Activated naive CD8-positive, alpha-beta T cell treated with anti-CD3 and anti-CD28 coated beads for 36 hours (primary cell): ENCODE data around the gene CAPZB. TPM values are rescaled to one million over a fixed set of nuclear protein-coding genes. Genes with fewer than 3 reads are reported as not detected.
A peak's percentile ranks its signal among the peaks of the same experiment; 100 is the strongest.

ENCODE experiments used
- DNase-seq: peaks from one replicate; pipeline ENCODE4 v3.0.0; 2021
- H3K27ac Mint-ChIP-seq: one replicate; pipeline ENCODE4 v1.8.0; 2022; ENCODE audit warnings: mild to moderate bottlenecking, moderate library complexity, mixed read lengths
- H3K27me3 Mint-ChIP-seq: one replicate; pipeline ENCODE4 v1.8.0; 2022; ENCODE audit warnings: mild to moderate bottlenecking, mixed read lengths
- H3K36me3 Mint-ChIP-seq: one replicate; pipeline ENCODE4 v1.8.0; 2021; ENCODE audit warnings: mild to moderate bottlenecking, mixed read lengths
- H3K4me1 Mint-ChIP-seq: one replicate; pipeline ENCODE4 v1.8.0; 2021; ENCODE audit warnings: mixed read lengths
- H3K4me3 Mint-ChIP-seq: one replicate; pipeline ENCODE4 v1.8.0; 2022; ENCODE audit warnings: mild to moderate bottlenecking, moderate library complexity, mixed read lengths
- H3K9me3 Mint-ChIP-seq: one replicate; pipeline ENCODE4 v1.8.0; 2022; ENCODE audit warnings: mixed read lengths
- total RNA-seq, 2 experiments: library from RNA; stranded (reverse); gene quantifications; one replicate each; pipeline ENCODE4 v1.2.3, GENCODE V29; 2021

The CAPZB gene
- total RNA-seq, 2 experiments from 2014 or later: 324 to 332 TPM

- peaks cover 68% of the 10 kb centered on the region for H3K4me1 Mint-ChIP-seq
- H3K36me3 Mint-ChIP-seq: peaks cover 17% of the 10 kb centered on the region
- no peaks in the 10 kb centered on the region for H3K9me3 Mint-ChIP-seq
- peak overlapping the region; percentile 94 for H3K27ac Mint-ChIP-seq
- peak overlapping the region; percentile 97 for H3K4me3 Mint-ChIP-seq
- DNase-seq: no peak
- no peaks in the 10 kb centered on the region for H3K27me3 Mint-ChIP-seq
Observed at GRCh38 chr1:19484338-19484797, 971 bp downstream of the CAPZB start.

GRCh38 chr1:19483691-19484090 is 1.6 kb downstream of the CAPZB start:
- Mint-ChIP-seq H3K4me1 (peaks cover 72% of the 10 kb centered on the region), H3K36me3 (peaks cover 18% of the 10 kb centered on the region), H3K27me3 (no peaks in the 10 kb centered on the region), H3K9me3 (no peaks in the 10 kb centered on the region), H3K27ac (peak overlapping the region; percentile 94), H3K4me3 (peak overlapping the region; percentile 97)
- DNase-seq: no peak

GRCh38 chr1:19483261-19483660 is 2.1 kb downstream of the CAPZB start:
- Mint-ChIP-seq H3K27me3 (no peaks in the 10 kb centered on the region), H3K9me3 (no peaks in the 10 kb centered on the region), H3K27ac (peak overlapping the region; percentile 94), H3K36me3 (peaks cover 21% of the 10 kb centered on the region), H3K4me1 (peaks cover 72% of the 10 kb centered on the region), H3K4me3 (peak overlapping the region; percentile 97)
- DNase-seq: peak; percentile 40

GRCh38 chr1:19481826-19482398 is 3.4 kb downstream of the CAPZB start:
- H3K27me3 Mint-ChIP-seq: no peaks in the 10 kb centered on the region
- peaks cover 73% of the 10 kb centered on the region for H3K4me1 Mint-ChIP-seq
- H3K9me3 Mint-ChIP-seq: no peaks in the 10 kb centered on the region
- H3K27ac Mint-ChIP-seq: peak overlapping the region; percentile 48
- peaks cover 21% of the 10 kb centered on the region for H3K36me3 Mint-ChIP-seq
- peak overlapping the region; percentile 32 for H3K4me3 Mint-ChIP-seq
- no peak for DNase-seq

- peaks cover 29% of the 10 kb centered on the region for H3K36me3 Mint-ChIP-seq
- DNase-seq: no peak
- peak overlapping the region; percentile 71 for H3K27ac Mint-ChIP-seq
- H3K9me3 Mint-ChIP-seq: no peaks in the 10 kb centered on the region
- H3K4me1 Mint-ChIP-seq: peaks cover 79% of the 10 kb centered on the region
- no peak overlapping the region for H3K4me3 Mint-ChIP-seq
- H3K27me3 Mint-ChIP-seq: no peaks in the 10 kb centered on the region
Observed at GRCh38 chr1:19480282-19480681, 5.1 kb downstream of the CAPZB start.

GRCh38 chr1:19479351-19480120 is 5.8 kb downstream of the CAPZB start:
- Mint-ChIP-seq H3K4me1 (peaks cover 85% of the 10 kb centered on the region), H3K4me3 (no peak overlapping the region), H3K9me3 (no peaks in the 10 kb centered on the region), H3K36me3 (peaks cover 33% of the 10 kb centered on the region), H3K27me3 (no peaks in the 10 kb centered on the region), H3K27ac (peak overlapping the region; percentile 96)
- DNase-seq: no peak

- no peaks in the 10 kb centered on the region for H3K27me3 Mint-ChIP-seq
- no peaks in the 10 kb centered on the region for H3K9me3 Mint-ChIP-seq
- H3K4me3 Mint-ChIP-seq: peak overlapping the region; percentile 22
- peak overlapping the region; percentile 96 for H3K27ac Mint-ChIP-seq
- peaks cover 35% of the 10 kb centered on the region for H3K36me3 Mint-ChIP-seq
- no peak for DNase-seq
- peaks cover 86% of the 10 kb centered on the region for H3K4me1 Mint-ChIP-seq
Observed at GRCh38 chr1:19478322-19478721, 7.0 kb downstream of the CAPZB start.

GRCh38 chr1:19477284-19478249 is 7.8 kb downstream of the CAPZB start:
- Mint-ChIP-seq H3K9me3 (no peaks in the 10 kb centered on the region), H3K27me3 (no peaks in the 10 kb centered on the region), H3K36me3 (peaks cover 33% of the 10 kb centered on the region), H3K4me3 (peak overlapping the region; percentile 75), H3K27ac (peak overlapping the region; percentile 96), H3K4me1 (peaks cover 78% of the 10 kb centered on the region)
- DNase-seq: peak; percentile 73

GRCh38 chr1:19476450-19477190 is 8.7 kb downstream of the CAPZB start:
- Mint-ChIP-seq H3K4me1 (peaks cover 77% of the 10 kb centered on the region), H3K9me3 (no peaks in the 10 kb centered on the region), H3K27ac (peak overlapping the region; percentile 96), H3K36me3 (peaks cover 40% of the 10 kb centered on the region), H3K4me3 (peak overlapping the region; percentile 75), H3K27me3 (no peaks in the 10 kb centered on the region)
- peak; percentile 43 for DNase-seq

GRCh38 chr1:19475296-19475695 is 10.0 kb downstream of the CAPZB start:
- peaks cover 78% of the 10 kb centered on the region for H3K4me1 Mint-ChIP-seq
- H3K36me3 Mint-ChIP-seq: peaks cover 42% of the 10 kb centered on the region
- DNase-seq: no peak
- peak overlapping the region; percentile 96 for H3K27ac Mint-ChIP-seq
- H3K9me3 Mint-ChIP-seq: no peaks in the 10 kb centered on the region
- no peaks in the 10 kb centered on the region for H3K27me3 Mint-ChIP-seq
- H3K4me3 Mint-ChIP-seq: no peak overlapping the region

- Mint-ChIP-seq H3K9me3 (no peaks in the 10 kb centered on the region), H3K36me3 (peaks cover 45% of the 10 kb centered on the region), H3K27me3 (no peaks in the 10 kb centered on the region), H3K27ac (peak overlapping the region; percentile 78), H3K4me1 (peaks cover 78% of the 10 kb centered on the region), H3K4me3 (no peak overlapping the region)
- DNase-seq: no peak
Observed at GRCh38 chr1:19472174-19472573, 13.2 kb downstream of the CAPZB start.

GRCh38 chr1:19469004-19469403 is 16.3 kb downstream of the CAPZB start:
- Mint-ChIP-seq H3K36me3 (peaks cover 41% of the 10 kb centered on the region), H3K27me3 (no peaks in the 10 kb centered on the region), H3K27ac (peak overlapping the region; percentile 92), H3K4me1 (peaks cover 77% of the 10 kb centered on the region), H3K9me3 (peaks cover 4% of the 10 kb centered on the region), H3K4me3 (peak overlapping the region; percentile 68)
- DNase-seq: no peak

- Mint-ChIP-seq H3K27ac (peak overlapping the region; percentile 92), H3K36me3 (peaks cover 42% of the 10 kb centered on the region), H3K4me1 (peaks cover 80% of the 10 kb centered on the region), H3K4me3 (peak overlapping the region; percentile 68), H3K9me3 (peaks cover 4% of the 10 kb centered on the region), H3K27me3 (no peaks in the 10 kb centered on the region)
- peak; percentile 65 for DNase-seq
Observed at GRCh38 chr1:19468397-19468956, 16.9 kb downstream of the CAPZB start.
